HTR-8/SVneo (cell line): ENCODE data around the gene ACAD11.
"Not testable (repeated sequence)": the region's sequence is repeated elsewhere in the genome, so short reads cannot be mapped to it uniquely, and the experiment has no call there.

Experiments used
- DNase-seq: peaks from one replicate; pipeline ENCODE4 v3.0.0; 2011; ENCODE audit warnings: low spot score, mixed read lengths; ENCODE audit not compliant: insufficient read length
- FAIRE-seq: peaks from 2 replicates; lab custom pipeline; 2011; peaks lifted over from hg19 to GRCh38; lab: Jason Lieb, UNC

The ACAD11 gene

GRCh38 chr3:132606620-132607019, 53.0 kb downstream of the ACAD11 start:
- not testable (repeated sequence) for FAIRE-seq, DNase-seq

- DNase-seq (no peak), FAIRE-seq (no peak)
These were observed 53.5 kb downstream of the ACAD11 start for GRCh38 chr3:132606085-132606484.

DNA sequence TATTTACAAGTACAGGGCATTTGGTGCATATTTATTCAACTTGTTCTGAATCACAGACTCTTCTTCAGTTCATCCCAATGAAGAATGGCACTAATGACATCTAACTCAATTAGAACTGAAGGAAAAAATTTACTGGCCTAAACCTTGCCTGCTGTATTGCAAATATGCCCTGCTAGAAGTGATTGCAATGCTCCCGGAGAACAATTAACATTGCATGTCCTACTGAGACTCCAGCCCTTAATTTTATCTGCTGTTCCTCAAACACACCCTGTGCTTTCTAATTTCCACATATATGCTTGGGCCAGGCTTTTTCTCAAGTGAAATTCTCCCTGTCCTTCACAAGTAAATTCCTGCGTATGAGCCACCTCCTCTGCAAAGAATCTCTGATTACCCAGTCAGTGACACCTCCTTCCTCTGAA, 54.2 kb downstream of the ACAD11 start:
- FAIRE-seq: no peak
- DNase-seq: no peak

DNA sequence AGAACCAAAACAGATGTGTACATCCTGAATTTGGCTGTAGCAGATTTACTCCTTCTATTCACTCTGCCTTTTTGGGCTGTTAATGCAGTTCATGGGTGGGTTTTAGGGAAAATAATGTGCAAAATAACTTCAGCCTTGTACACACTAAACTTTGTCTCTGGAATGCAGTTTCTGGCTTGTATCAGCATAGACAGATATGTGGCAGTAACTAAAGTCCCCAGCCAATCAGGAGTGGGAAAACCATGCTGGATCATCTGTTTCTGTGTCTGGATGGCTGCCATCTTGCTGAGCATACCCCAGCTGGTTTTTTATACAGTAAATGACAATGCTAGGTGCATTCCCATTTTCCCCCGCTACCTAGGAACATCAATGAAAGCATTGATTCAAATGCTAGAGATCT, 59.0 kb downstream of the ACAD11 start:
- not testable (repeated sequence) for DNase-seq, FAIRE-seq

DNA sequence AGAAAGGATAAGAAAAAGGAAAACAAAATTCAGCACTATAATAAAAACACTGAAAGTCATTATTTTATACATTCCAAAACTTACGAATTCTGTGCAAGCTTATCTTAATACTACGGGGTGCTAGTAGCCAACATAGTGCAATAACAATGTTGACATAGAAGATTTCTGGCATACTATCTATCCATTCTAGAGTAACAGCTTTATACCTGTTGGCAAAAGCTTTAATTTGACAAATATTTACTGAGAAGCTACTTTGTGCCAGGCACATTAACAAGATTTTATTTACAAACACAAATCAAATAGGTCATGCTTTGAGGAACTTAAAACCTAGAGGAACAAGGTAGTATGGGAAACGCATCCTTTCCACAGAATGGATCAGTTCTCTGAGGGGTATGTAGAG, 61.4 kb downstream of the ACAD11 start:
- DNase-seq: no peak
- FAIRE-seq: no peak

DNA sequence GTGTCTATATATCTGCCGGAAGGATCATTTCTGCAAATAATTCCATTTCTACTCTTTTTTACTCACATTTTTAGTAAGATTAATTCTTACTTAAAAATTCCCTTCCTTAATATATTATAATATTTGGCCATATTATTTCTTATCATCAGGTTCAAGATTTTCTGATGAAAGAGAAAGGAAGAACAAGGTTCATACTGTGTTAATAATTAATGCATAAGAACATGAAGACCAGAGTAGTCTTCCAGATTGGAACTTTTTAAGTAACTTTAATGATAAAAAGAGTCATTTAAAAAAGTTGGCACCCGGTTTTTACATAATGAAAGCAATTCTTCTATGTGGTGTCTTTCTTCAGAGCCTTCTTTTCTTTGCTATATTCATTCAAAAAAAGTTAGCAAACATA, 61.9 kb downstream of the ACAD11 start:
- DNase-seq: no peak
- FAIRE-seq: no peak

DNA sequence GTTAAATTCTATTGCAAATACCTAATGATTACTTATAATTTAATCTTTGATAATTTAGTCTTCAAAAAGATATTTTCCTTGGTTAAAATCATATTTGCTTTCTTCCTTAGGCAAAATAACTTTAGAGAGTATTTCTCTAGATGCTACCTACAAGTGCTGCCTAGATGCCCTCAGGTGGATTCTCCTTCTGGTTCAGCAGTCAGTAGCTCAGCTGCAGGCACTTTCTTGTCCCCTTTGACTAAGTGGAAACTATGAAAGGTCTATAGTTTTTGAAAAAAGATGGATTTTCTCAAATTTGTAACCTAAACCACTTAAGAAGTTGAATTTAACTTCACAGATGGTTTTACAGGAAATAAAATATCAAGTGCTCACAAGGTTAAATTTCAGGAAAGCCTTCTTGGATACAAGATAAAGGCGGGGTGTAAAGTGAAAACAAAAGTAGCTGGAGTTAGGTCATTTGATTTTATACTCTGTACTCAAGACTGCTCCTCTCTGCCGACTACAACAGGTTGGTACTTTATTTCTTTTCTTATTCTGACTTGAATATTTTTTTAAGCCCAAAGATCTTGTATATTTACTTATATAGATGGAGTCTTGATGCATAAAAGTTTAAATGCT, 62.7 kb downstream of the ACAD11 start, which contains the start of gene ACKR4:
Gene ACKR4 (plus strand): TSS at position 455 of the 618 bp plus-strand sequence. CDS start 3,128 bp downstream, outside the sequence.
- no peak for DNase-seq
- FAIRE-seq: no peak

GRCh38 chr3:132596326-132596725, 63.3 kb downstream of the ACAD11 start:
- DNase-seq: no peak

DNA sequence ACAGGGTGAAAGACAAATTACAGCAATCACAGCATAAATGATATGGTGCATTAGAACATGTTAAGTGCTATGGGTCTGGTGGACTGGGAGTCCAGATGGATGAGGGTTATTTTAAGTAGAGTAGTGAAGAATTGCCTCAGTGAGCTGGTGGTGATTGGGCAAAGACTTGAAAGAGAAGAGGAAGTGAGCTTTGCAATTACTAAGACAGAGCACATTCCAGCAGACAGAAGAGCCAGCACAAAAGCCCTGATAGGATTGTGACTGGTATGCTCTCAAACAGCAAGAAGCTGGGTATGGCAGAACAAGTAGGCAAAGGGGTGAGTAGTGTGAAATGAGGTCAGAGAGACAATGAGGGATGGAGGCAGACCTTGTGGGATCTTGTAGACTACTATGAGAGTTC, 64.6 kb downstream of the ACAD11 start:
- DNase-seq (no peak), FAIRE-seq (no peak)

More at GRCh38 chr3:132596326-132596725, 63.3 kb downstream of the ACAD11 start:
- FAIRE-seq: no peak

DNA sequence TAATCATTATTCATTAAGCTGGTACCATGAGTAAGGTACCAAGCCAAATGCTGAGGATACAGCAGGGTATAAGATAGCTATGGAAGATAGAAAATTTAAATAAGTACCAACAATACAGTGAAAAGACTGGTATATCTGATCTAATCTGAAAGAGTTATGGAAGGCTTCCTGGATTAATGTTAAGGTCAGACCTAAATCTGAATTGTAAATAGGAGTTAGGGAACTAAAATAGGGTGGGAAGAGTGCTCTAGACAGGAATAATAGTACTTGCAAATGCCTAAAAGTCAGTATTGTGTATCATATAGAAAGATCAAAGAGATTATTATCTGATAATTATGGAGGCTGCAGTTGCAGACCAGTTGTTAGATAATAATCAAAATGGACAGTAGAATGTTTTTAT, 65.1 kb downstream of the ACAD11 start:
- DNase-seq (no peak), FAIRE-seq (no peak)

DNA sequence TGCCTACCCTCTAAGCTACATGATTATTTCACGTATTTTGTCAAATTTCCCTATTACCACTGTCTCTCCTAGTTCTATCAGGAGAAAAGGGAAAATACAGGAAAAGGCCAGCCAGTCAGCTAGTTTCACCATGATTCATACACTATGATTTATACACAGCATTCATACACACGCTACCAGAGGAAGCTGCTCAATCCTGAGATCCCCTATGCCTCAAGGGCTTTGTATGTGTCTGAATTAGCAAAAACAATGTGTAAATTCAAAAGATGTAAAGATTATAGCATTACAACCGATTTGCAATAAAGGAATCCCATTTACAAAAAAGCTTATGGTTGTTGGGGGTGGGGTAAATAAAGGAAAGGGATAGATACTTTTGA, 65.7 kb downstream of the ACAD11 start:
- FAIRE-seq (peak; percentile 69), DNase-seq (peak; percentile 60)

DNA sequence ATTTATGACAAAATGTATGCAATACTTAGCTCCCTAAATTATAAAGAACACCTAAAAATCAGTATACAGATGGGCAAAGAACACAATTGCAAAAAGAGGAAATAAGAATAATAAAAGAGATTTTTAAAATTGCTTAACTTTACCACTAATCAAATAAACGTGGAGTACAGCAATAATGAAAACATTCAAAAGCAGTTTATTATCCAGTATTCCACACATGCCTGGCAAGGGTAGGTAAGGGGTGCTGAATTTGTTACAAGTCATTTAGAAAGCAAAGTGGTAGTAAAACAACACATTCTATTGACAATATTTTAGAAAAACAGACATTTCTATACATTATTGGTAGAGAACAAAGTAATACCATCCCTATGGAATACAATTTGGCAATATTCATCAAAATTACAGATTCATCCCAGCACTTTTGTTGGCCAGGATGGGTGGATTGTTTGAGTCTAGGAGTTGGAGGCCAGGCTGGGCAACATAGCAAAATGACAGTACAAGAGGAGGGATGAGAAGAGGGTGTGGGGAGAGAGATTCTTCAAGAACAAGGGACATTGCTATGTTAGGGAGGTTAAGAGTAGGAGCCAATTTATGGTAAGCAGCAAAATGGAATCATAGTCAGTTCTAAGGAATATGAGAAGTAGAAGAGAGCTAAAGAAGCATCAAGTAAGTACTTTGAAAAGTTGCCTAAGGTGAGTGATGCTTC, 66.2 kb downstream of the ACAD11 start:
- FAIRE-seq: no peak
- DNase-seq: no peak

DNA sequence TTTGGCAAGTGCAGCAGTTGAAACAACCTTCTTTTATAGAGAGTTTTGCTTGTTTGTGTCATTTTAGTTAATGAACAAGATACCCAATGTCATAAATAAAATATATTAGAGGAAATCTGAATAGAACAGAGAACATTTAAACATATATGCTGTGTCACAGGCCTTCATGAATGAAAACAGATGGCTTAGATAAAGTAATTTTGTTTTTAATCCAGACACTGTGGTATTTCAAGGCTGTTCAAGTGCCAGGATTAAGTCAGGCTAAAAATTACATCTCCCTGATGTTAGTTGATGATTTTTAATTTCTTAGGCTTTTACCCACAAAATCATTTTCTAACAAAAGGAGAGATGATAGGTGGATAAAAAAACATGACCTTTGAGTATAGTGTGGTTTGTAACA, 67.4 kb downstream of the ACAD11 start:
- DNase-seq: no peak

DNA sequence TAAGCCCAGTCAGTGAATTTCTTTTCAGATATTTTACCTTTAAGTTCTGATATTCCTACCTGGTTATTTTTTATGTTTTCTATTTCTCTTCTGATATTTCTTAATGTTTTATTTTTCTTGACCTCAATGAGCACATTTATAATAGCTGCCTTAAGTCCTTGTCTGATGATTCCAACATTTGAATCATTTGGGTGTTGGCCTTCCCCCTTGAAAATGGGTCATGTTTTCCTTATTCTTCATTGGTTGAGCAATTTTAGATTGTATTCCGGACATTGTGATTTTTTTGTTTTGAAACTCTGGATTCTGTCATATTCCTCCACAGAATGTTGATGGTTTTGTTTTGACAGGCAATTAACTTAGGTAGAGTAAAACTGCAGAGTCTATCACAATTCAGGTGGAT, 72.2 kb downstream of the ACAD11 start:
- no peak for FAIRE-seq

More for the DNA sequence above, 67.4 kb downstream of the ACAD11 start:
- FAIRE-seq: no peak

DNA sequence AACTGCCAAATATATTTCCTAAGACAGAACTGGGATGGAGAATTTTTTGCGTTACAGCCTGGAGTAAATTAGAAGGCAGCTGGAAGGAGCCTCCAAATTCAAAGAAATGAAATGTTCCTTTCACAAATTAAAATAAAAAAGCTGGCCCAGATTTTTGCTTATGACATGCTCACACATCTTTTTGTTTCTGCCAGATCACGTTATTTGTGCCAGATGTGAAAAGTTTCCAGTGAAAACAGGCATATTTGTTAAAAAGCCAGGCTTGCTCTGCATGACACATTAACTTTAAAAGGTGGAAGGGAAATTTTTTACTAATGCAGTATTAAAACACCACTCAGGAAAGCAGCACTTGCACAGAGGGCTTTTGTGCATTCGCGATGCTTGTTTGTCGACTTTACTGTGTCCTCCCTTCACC, 85.8 kb downstream of the ACAD11 start:
- no peak for DNase-seq
- FAIRE-seq: no peak

More for the DNA sequence above, 72.2 kb downstream of the ACAD11 start:
- no peak for DNase-seq

DNA sequence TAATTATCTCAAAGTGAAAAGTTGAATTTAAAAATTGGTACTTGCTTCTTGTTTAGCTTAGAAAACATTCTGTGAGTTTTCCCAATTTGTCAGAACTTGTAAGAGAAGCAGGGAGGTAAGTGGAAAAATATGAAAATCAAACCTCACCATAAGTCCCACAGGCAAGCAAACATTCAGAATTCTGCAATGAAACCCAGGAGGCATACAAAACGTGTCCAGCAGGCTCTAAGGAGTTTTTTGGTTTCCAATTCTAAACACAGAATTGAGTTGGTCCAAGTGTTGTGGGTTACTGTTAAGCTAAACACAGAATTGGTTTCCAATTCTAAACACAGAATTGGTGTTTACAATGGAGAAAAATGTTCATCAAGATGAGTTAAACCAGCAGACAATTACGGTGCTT, 89.6 kb downstream of the ACAD11 start:
- FAIRE-seq: no peak
- no peak for DNase-seq

- FAIRE-seq: no peak
- no peak for DNase-seq
These were observed 90.0 kb downstream of the ACAD11 start for GRCh38 chr3:132569580-132569979.

DNA sequence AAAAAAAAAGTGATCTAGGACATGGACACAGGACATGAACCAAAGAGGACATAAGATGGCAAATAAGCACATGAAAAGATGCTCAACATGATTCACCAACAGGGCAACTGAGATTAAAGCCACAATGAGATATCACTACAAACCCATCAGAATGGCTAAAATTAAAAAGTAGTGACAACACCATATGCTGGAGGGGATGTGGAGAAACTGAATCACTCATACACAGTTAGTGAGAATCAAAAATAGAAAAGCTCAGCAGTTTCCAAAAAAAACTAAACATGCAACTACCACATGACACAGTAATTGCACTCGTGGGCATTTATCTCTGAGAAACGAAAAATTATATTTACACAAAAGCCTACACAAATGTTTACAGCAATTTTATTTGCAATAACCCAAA, 90.5 kb downstream of the ACAD11 start:
- DNase-seq (no peak), FAIRE-seq (no peak)

DNA sequence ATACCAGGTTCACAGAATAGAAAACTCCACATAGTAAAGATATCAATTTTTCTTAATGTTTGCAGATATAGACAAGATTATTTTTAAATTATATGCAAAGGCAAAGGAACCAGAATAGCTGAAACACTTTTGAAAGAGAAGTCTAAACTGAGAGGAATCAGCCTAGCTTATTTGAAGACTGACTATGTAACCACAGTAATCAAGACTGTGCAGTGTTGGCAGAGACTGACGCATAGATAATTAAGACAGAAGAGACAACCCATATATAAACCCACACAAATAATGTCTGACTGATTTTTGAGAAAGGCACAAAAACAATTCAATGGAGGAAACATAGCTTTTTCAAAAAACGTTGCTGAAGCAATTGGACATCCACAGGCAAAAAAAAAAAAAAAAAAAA, 91.2 kb downstream of the ACAD11 start:
- no peak for FAIRE-seq
- DNase-seq: no peak

GRCh38 chr3:132564070-132564465, 95.5 kb downstream of the ACAD11 start:
- DNase-seq (no peak), FAIRE-seq (no peak)

- DNase-seq (no peak), FAIRE-seq (no peak)
These were observed 96.1 kb downstream of the ACAD11 start for GRCh38 chr3:132563420-132564069.
